Sigmoid colon (tissue), 4 donors: ENCODE measurements around the gene TMEM198.

ENCODE experiments used
- POLR2A ChIP-seq, 2 donors: fragments of 450-650 bp; IDR thresholded peaks; one replicate each; pipeline ENCODE4 v1.6.1; 2016; ENCODE audit warnings: antibody characterized with exemption in 2 of 2, mild to moderate bottlenecking in 2 of 2, moderate library complexity in 2 of 2
- POLR2AphosphoS5 ChIP-seq, 4 donors: sonication (generic); formaldehyde crosslinking; IDR thresholded peaks; one replicate each; pipeline ENCODE4 v1.6.1; 2017; ENCODE audit warnings: antibody characterized with exemption in 4 of 4

GRCh38 chr2:219536967-219537366, 6.9 kb upstream of the TMEM198 start:
- TF ChIP-seq POLR2A (IDR thresholded peaks at IDR 0.05) (no peak), POLR2AphosphoS5 (IDR thresholded peaks at IDR 0.05) (no peak)
